SK-N-SH (cell line): ENCODE measurements around the gene ATG7.

Experiments used
- FOXJ3 ChIP-seq: sonication (generic); formaldehyde crosslinking; IDR thresholded peaks from 2 replicates; pipeline ENCODE4 v1.5.1; 2020; ENCODE audit warnings: mild to moderate bottlenecking, missing genetic modification reagents
- GABPA ChIP-seq: IDR thresholded peaks from 2 replicates; pipeline ENCODE4 v1.4.0; 2012; ENCODE audit warnings: low read depth, mild to moderate bottlenecking
- GATA2 ChIP-seq: sonication (generic); formaldehyde crosslinking; IDR thresholded peaks from 2 replicates; pipeline ENCODE4 v1.5.0; 2020; ENCODE audit warnings: mild to moderate bottlenecking, missing genetic modification reagents
- JUND ChIP-seq: IDR thresholded peaks from 2 replicates; pipeline ENCODE4 v1.4.0; 2012
- NRF1 ChIP-seq: IDR thresholded peaks from 2 replicates; pipeline ENCODE4 v1.6.1; 2012; ENCODE audit warnings: low read depth, mild to moderate bottlenecking, low read length
- REST ChIP-seq: IDR thresholded peaks from 2 replicates; pipeline ENCODE4 v1.6.1; 2012; ENCODE audit warnings: mild to moderate bottlenecking, low read depth, low read length, moderate library complexity
- SMC3 ChIP-seq: IDR thresholded peaks from 2 replicates; pipeline ENCODE4 v1.6.1; 2012; ENCODE audit warnings: low read depth, low read length, improper control_type of control experiment
- TEAD4 ChIP-seq: IDR thresholded peaks from 2 replicates; pipeline ENCODE4 v1.4.0; 2012; ENCODE audit warnings: mild to moderate bottlenecking, borderline replicate concordance; ENCODE audit not compliant: insufficient read depth
- TF ChIP-seq, protein P1 (sequence below): fragments of 200-600 bp; sonication (generic); IDR thresholded peaks from 2 replicates; pipeline ENCODE4 v1.6.1; 2017; ENCODE audit warnings: antibody characterized with exemption, mild to moderate bottlenecking, moderate library complexity

DNA sequence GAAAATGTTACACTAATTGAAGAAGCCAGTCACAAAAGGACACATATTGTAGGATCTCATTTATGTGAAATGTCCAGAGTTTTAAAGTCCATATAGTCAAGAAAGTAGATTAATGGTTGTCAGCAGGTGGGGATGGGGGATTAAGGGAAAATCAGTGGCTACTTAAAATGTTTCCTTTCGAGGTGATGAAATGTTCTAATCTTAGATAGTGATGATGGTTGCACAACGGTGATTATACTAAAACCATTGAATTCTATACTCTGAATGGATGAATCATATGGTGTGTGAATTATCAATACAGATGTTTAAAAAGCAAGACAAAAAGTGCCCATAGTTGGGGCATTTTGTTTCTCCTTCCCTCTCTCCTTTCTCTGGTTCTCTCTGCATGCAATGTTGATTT lies 164.6 kb downstream of the ATG7 start:
- TF ChIP-seq TEAD4: no peak
- TF ChIP-seq GABPA: no peak
- TF ChIP-seq SMC3: no peak
- TF ChIP-seq REST: no peak
- no peak for TF ChIP-seq GATA2 (CRISPR knock-in tag)
- TF ChIP-seq, protein P1, sequence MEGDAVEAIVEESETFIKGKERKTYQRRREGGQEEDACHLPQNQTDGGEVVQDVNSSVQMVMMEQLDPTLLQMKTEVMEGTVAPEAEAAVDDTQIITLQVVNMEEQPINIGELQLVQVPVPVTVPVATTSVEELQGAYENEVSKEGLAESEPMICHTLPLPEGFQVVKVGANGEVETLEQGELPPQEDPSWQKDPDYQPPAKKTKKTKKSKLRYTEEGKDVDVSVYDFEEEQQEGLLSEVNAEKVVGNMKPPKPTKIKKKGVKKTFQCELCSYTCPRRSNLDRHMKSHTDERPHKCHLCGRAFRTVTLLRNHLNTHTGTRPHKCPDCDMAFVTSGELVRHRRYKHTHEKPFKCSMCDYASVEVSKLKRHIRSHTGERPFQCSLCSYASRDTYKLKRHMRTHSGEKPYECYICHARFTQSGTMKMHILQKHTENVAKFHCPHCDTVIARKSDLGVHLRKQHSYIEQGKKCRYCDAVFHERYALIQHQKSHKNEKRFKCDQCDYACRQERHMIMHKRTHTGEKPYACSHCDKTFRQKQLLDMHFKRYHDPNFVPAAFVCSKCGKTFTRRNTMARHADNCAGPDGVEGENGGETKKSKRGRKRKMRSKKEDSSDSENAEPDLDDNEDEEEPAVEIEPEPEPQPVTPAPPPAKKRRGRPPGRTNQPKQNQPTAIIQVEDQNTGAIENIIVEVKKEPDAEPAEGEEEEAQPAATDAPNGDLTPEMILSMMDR: no peak
- no peak for TF ChIP-seq NRF1
- TF ChIP-seq JUND: no peak
- no peak for TF ChIP-seq FOXJ3
